ENCODE data around the gene LEMD2.

Gene LEMD2

DNA sequence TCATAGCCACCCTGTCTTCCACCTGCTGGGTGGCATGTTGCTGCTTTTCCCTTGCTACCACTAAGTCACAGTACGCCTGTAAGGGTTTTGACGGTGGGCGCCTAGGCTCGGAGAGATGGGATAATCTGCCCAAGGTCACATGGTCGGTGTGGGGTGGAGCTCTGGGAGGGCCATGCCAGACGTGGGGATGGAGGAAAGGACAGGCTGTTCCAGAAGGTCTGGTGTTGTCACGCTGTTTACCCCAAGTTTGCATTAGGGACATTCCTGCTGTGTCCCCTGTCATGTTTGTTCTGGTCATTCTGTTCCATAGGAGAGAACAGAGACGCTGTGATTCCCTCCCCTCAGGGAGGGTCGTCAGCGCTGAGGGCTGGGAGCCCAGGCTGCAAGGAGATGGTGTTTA is 58.3 kb downstream of the LEMD2 start:
- H3K4me3 ChIP-seq (ENCODE audit: severe bottlenecking), result no peak overlapping the region
- DNase-seq (ENCODE audit: low spot score), result no peak
- H3K27ac ChIP-seq (ENCODE audit: poor library complexity, severe bottlenecking), result no peak overlapping the region
- no peak for ATAC-seq (ENCODE audit: low read depth)
- H3K4me1 ChIP-seq (ENCODE audit: insufficient read depth, poor library complexity, severe bottlenecking), result no peaks in the 10 kb centered on the region
- TF ChIP-seq, protein P1, sequence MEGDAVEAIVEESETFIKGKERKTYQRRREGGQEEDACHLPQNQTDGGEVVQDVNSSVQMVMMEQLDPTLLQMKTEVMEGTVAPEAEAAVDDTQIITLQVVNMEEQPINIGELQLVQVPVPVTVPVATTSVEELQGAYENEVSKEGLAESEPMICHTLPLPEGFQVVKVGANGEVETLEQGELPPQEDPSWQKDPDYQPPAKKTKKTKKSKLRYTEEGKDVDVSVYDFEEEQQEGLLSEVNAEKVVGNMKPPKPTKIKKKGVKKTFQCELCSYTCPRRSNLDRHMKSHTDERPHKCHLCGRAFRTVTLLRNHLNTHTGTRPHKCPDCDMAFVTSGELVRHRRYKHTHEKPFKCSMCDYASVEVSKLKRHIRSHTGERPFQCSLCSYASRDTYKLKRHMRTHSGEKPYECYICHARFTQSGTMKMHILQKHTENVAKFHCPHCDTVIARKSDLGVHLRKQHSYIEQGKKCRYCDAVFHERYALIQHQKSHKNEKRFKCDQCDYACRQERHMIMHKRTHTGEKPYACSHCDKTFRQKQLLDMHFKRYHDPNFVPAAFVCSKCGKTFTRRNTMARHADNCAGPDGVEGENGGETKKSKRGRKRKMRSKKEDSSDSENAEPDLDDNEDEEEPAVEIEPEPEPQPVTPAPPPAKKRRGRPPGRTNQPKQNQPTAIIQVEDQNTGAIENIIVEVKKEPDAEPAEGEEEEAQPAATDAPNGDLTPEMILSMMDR (IDR thresholded peaks at IDR 0.05; ENCODE audit: poor library complexity, severe bottlenecking), result no peak
- H3K36me3 ChIP-seq (ENCODE audit: low read depth), result no peaks in the 10 kb centered on the region
- H3K27me3 ChIP-seq (ENCODE audit: insufficient read depth, poor library complexity, severe bottlenecking), result no peaks in the 10 kb centered on the region
- H3K9me3 ChIP-seq (ENCODE audit: severe bottlenecking), result no peaks in the 10 kb centered on the region

GRCh38 chr6:33729059-33729458 is 59.9 kb downstream of the LEMD2 start:
- no peaks in the 10 kb centered on the region for H3K36me3 ChIP-seq (ENCODE audit: low read depth)
- no peaks in the 10 kb centered on the region for H3K27me3 ChIP-seq (ENCODE audit: insufficient read depth, poor library complexity, severe bottlenecking)
- ATAC-seq (ENCODE audit: low read depth) (no peak), DNase-seq (ENCODE audit: low spot score) (no peak)
- H3K9me3 ChIP-seq (ENCODE audit: severe bottlenecking), result no peaks in the 10 kb centered on the region
- TF ChIP-seq, protein P1 (IDR thresholded peaks at IDR 0.05; ENCODE audit: poor library complexity, severe bottlenecking), result no peak
- H3K27ac ChIP-seq (ENCODE audit: poor library complexity, severe bottlenecking), result no peak overlapping the region
- no peaks in the 10 kb centered on the region for H3K4me1 ChIP-seq (ENCODE audit: insufficient read depth, poor library complexity, severe bottlenecking)
- no peak overlapping the region for H3K4me3 ChIP-seq (ENCODE audit: severe bottlenecking)

DNA sequence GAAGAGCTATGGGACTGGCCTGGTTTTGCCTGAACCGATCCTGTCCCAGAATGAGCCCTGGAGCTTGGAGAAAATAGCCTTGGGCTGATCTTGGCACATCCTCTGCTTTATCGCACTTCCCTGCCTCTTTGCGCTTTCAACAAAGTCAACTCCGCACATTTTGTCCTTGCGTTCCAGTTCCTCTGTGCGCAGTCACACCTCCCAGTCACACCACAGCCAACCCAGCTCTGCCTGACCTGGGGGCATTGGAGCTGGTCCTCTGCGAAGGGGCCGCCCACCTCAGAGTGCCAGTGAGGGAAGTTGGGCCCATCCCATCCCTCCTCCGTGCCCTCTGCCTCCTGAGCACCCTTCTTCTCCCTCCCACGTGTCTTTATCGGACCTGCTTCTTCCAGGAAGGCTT is 60.5 kb downstream of the LEMD2 start:
- TF ChIP-seq, protein P1 (IDR thresholded peaks at IDR 0.05; ENCODE audit: poor library complexity, severe bottlenecking), result no peak
- Histone ChIP-seq H3K4me3 (ENCODE audit: severe bottlenecking) (no peak overlapping the region), H3K27me3 (ENCODE audit: insufficient read depth, poor library complexity, severe bottlenecking) (peaks cover 1% of the 10 kb centered on the region), H3K9me3 (ENCODE audit: severe bottlenecking) (no peaks in the 10 kb centered on the region), H3K36me3 (ENCODE audit: low read depth) (no peaks in the 10 kb centered on the region), H3K27ac (ENCODE audit: poor library complexity, severe bottlenecking) (no peak overlapping the region), H3K4me1 (ENCODE audit: insufficient read depth, poor library complexity, severe bottlenecking) (no peaks in the 10 kb centered on the region)
- DNase-seq (ENCODE audit: low spot score) (no peak), ATAC-seq (ENCODE audit: low read depth) (no peak)

GRCh38 chr6:33727932-33728331 is 61.0 kb downstream of the LEMD2 start:
- no peak overlapping the region for H3K4me3 ChIP-seq (ENCODE audit: severe bottlenecking)
- no peaks in the 10 kb centered on the region for H3K36me3 ChIP-seq (ENCODE audit: low read depth)
- no peaks in the 10 kb centered on the region for H3K9me3 ChIP-seq (ENCODE audit: severe bottlenecking)
- H3K27ac ChIP-seq (ENCODE audit: poor library complexity, severe bottlenecking), result no peak overlapping the region
- DNase-seq (ENCODE audit: low spot score) (no peak), ATAC-seq (ENCODE audit: low read depth) (no peak)
- TF ChIP-seq, protein P1 (IDR thresholded peaks at IDR 0.05; ENCODE audit: poor library complexity, severe bottlenecking), result no peak
- peaks cover 5% of the 10 kb centered on the region for H3K27me3 ChIP-seq (ENCODE audit: insufficient read depth, poor library complexity, severe bottlenecking)
- no peaks in the 10 kb centered on the region for H3K4me1 ChIP-seq (ENCODE audit: insufficient read depth, poor library complexity, severe bottlenecking)

DNA sequence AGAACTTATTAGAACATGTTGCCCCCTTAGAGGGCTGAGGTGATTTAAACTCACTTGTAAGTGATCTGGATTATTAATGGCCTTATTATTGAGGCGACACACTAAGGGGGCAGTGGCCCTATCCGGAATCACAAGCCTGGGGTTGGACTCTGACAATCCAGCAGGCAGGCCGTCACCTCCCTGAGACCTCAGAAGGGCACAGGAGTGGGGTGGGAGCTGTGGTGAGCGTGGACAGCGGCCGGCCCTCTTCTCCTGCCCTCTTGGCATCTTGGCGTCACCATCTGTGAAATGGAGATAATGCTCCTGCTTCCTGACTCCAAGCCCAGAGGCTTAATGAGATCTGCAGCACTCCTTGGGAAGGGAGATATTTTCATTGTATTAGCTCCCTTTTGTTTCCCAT is 61.8 kb downstream of the LEMD2 start:
- no peaks in the 10 kb centered on the region for H3K4me1 ChIP-seq (ENCODE audit: insufficient read depth, poor library complexity, severe bottlenecking)
- TF ChIP-seq, protein P1 (IDR thresholded peaks at IDR 0.05; ENCODE audit: poor library complexity, severe bottlenecking), result no peak

More for the DNA sequence above, 61.8 kb downstream of the LEMD2 start:
- H3K36me3 ChIP-seq (ENCODE audit: low read depth), result no peaks in the 10 kb centered on the region
- no peak overlapping the region for H3K27ac ChIP-seq (ENCODE audit: poor library complexity, severe bottlenecking)
- no peaks in the 10 kb centered on the region for H3K9me3 ChIP-seq (ENCODE audit: severe bottlenecking)
- no peak for DNase-seq (ENCODE audit: low spot score)
- no peak for ATAC-seq (ENCODE audit: low read depth)
- no peak overlapping the region for H3K4me3 ChIP-seq (ENCODE audit: severe bottlenecking)
- H3K27me3 ChIP-seq (ENCODE audit: insufficient read depth, poor library complexity, severe bottlenecking), result peaks cover 5% of the 10 kb centered on the region
